ENCODE data around the gene REEP6.
"Not testable (repeated sequence)": the region's sequence is repeated elsewhere in the genome, so short reads cannot be mapped to it uniquely, and the experiment has no call there.

REEP6 gene

DNA sequence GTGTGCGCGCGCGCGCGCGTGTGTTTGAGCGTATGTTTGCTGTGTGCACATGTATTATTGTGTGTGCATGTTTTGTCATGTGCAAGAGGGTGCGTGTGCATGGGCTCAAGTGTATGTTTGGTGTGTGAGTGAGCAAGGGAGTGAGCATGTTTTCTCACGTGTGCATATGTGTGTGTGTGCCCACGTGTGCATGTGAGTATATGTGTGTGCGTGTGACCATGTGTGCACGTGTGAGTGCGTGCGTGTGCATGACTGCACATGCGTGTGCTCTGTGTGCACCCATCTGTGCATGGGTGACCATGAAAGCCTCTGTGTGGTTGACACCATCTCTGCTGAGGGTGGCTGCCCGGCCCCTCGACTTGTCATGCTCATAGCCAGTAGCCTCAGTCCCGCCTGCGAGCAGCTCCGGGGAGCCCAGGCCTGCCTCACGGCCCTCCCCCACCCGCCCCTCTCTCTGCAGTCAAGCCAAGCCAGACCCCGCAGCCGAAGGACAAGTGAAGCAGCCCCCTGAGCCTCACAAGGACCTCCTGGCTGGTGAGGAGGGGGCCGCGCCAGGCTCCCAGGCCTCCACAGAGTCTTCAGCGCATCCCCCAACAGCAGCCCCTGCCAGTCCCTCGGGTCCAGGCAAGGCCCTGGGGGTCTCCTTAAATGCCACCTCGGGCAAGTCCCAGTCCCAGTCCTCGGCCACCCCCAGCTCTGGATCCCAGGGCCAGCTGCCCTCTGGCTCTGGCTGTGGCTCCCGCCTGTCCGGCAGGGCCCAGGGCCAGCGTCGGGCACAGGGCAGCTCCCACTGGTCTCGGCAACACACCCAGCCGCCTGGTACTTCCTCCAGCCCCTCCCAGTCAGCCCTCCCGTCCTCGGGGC, 6.0 kb downstream of the REEP6 start:
- Histone ChIP-seq H3K27ac (ENCODE audit: low read depth, low read length) (no peak overlapping the region), H3K36me3 (ENCODE audit: control insufficient read depth, insufficient read depth, low read length) (no peaks in the 10 kb centered on the region), H3K27me3 (ENCODE audit: control insufficient read depth, insufficient read depth, low read length) (peaks cover 33% of the 10 kb centered on the region), H3K4me3 (ENCODE audit: low read depth, low read length) (no peak overlapping the region), H3K9ac (ENCODE audit: low read length) (no peak overlapping the region), H3K9me3 (ENCODE audit: control insufficient read depth, insufficient read depth, low read depth, low read length) (peaks cover 4% of the 10 kb centered on the region), H3K4me1 (ENCODE audit: control insufficient read depth, insufficient read depth, low read length) (no peaks in the 10 kb centered on the region)

DNA sequence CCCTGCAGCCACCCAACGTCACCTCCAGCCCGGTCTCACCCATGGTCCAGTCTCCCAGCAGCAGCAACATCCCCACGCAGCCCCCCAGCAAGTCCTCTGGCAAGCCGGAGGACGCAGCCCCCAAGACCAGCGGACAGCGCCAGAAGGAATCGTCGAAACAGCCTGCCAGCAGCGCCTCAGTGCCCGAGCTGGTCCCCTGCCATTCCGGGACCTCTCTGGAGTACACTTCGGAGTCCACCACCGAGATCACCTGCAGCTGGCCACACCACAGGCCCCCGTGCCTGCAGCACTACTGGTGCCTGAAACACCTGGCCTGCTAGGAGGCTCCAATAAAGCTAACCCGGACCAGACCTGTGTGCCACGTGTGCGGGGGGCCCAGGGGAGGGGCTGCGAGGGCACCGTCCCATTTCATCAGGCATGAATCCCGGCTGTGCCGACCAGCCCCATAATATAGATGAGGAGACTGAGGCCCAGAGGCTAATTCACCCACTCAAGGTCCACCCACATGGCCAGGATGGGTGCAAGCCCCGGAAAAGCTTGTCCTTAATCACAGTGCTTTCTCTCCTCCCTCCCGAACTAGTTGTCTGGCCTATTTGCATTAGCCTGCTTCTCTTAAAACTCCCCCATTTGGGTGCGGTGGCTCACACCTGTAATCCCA, 6.7 kb downstream of the REEP6 start:
- Histone ChIP-seq H3K9ac (ENCODE audit: low read length) (no peak overlapping the region), H3K9me3 (ENCODE audit: control insufficient read depth, insufficient read depth, low read depth, low read length) (peaks cover 4% of the 10 kb centered on the region), H3K4me3 (ENCODE audit: low read depth, low read length) (no peak overlapping the region), H3K36me3 (ENCODE audit: control insufficient read depth, insufficient read depth, low read length) (no peaks in the 10 kb centered on the region), H3K27ac (ENCODE audit: low read depth, low read length) (no peak overlapping the region), H3K4me1 (ENCODE audit: control insufficient read depth, insufficient read depth, low read length) (no peaks in the 10 kb centered on the region), H3K27me3 (ENCODE audit: control insufficient read depth, insufficient read depth, low read length) (peaks cover 32% of the 10 kb centered on the region)

DNA sequence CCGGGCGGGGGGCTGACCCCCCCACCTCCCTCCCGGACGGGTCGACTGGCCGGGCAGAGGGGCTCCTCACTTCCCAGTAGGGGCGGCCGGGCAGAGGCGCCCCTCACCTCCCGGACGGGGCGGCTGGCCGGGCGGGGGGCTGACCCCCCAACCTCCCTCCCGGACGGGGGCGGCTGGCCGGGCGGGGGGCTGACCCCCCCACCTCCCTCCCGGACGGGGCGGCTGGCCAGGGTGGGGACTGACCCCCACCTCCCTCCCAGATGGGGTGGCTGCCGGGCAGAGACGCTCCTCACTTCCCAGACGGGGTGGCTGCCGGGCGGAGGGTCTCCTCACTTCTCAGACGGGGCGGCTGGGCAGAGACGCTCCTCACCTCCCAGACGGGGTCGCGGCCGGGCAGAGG, 8.2 kb downstream of the REEP6 start:
- not testable (repeated sequence) for H3K9me3 ChIP-seq (ENCODE audit: control insufficient read depth, insufficient read depth, low read depth, low read length); H3K9ac ChIP-seq (ENCODE audit: low read length); H3K4me1 ChIP-seq (ENCODE audit: control insufficient read depth, insufficient read depth, low read length); H3K36me3 ChIP-seq (ENCODE audit: control insufficient read depth, insufficient read depth, low read length); H3K4me3 ChIP-seq (ENCODE audit: low read depth, low read length); H3K27ac ChIP-seq (ENCODE audit: low read depth, low read length)
- H3K27me3 ChIP-seq (ENCODE audit: control insufficient read depth, insufficient read depth, low read length), result peaks cover 32% of the 10 kb centered on the region

DNA sequence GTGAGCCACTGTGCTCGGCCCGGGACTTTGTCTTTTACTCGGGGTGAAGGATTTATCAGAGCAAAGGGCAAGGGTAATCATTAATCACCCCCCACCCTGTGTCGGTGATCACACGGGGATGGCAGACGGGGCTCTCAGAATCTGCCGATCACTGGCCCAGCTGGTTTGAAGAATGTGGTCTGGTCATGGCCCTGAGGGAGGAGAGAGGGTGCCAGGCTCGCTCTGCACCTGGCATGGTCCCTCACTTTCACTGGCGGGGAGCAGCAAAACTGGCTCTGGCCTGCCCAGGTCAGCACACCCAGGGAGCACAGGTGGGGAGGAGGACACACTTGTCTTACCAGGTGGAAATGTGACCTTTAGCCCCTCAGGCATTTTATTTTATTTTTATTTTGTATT, 10.2 kb downstream of the REEP6 start:
- Histone ChIP-seq H3K4me1 (ENCODE audit: control insufficient read depth, insufficient read depth, low read length) (peaks cover 4% of the 10 kb centered on the region; the same call in 1 of the 2 replicates), H3K4me3 (ENCODE audit: low read depth, low read length) (no peak overlapping the region), H3K27ac (ENCODE audit: low read depth, low read length) (no peak overlapping the region), H3K27me3 (ENCODE audit: control insufficient read depth, insufficient read depth, low read length) (peaks cover 40% of the 10 kb centered on the region), H3K9ac (ENCODE audit: low read length) (no peak overlapping the region), H3K36me3 (ENCODE audit: control insufficient read depth, insufficient read depth, low read length) (no peaks in the 10 kb centered on the region), H3K9me3 (ENCODE audit: control insufficient read depth, insufficient read depth, low read depth, low read length) (peaks cover 4% of the 10 kb centered on the region)

DNA sequence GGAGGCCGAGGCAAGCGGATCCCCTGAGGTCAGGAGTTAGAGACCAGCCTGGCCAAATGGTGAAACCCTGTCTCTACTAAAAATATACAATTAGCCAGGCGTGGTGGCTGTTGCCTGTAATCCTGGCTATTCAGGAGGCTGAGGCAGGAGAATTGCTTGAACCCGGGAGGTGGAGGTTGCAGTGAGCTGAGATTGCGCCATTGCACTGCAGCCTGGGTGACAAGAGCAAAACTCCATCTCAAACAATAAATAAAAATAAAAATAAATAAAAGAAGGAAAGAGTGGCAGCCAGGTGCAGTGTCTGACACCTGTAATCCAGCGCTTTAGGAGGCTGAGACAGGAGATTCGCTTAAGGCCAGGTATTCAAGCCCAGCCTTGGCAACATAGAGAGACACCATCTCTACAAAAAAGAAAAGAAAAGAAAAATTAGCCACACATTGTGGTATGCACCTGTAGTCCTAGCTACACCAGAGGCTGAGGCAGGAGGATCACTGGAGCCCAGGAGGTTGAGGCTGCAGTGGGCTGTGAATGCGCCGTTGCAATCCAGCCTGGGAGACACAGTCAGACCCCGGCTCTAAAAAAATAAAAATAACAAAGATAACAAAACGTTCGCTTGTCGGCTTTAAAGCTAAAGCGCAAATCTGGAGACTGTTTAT, 11.6 kb downstream of the REEP6 start:
- peak overlapping the region; percentile 49; the same call in 1 of the 2 replicates for H3K4me3 ChIP-seq (ENCODE audit: low read depth, low read length)

DNA sequence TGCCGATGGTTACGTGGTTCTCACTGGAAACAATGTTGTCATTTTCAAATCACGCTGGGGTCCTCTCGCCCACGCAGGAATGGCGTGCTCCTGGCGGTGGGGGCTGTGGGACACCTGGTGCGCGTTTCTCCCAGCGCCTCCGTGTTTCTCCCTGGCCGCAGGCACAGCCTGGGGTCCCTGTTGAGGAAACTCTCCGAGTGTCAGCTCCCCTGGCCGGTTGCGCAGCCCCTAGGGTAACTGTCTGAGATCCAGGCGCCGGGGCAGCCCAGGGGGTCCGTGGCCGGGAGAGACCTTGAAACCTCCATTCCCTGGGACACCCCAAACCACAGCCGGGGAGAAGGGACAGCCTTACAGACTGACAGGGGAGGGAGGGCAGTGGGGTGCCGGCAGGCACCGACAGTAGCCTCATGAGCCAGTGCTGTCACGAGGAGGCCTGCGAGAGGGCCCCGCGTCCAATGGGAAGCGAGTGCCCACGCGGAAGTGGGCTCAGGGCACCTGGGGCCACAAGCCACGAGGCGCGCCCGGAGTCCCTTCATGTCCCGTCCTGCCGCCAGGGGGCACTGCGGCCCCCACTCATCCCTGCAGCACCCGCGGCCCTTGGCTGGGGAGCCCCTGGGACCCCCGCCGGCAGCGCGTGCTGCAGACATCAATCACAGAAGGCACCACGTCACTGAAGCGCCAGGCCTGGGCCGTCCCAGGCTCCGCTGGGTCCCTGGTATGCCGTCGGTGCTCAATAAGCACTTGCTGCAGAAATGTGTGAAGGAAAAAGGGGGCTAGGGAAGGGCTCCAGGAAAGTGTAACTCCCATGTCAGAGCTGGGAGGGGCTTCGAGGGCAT, 12.3 kb downstream of the REEP6 start:
- Histone ChIP-seq H3K9me3 (ENCODE audit: control insufficient read depth, insufficient read depth, low read depth, low read length) (peaks cover 4% of the 10 kb centered on the region), H3K4me3 (ENCODE audit: low read depth, low read length) (peak overlapping the region; percentile 49), H3K36me3 (ENCODE audit: control insufficient read depth, insufficient read depth, low read length) (no peaks in the 10 kb centered on the region), H3K27ac (ENCODE audit: low read depth, low read length) (no peak overlapping the region), H3K9ac (ENCODE audit: low read length) (no peak overlapping the region), H3K4me1 (ENCODE audit: control insufficient read depth, insufficient read depth, low read length) (peaks cover 7% of the 10 kb centered on the region; the same call in 1 of the 2 replicates), H3K27me3 (ENCODE audit: control insufficient read depth, insufficient read depth, low read length) (peaks cover 41% of the 10 kb centered on the region)

More for the DNA sequence above, 11.6 kb downstream of the REEP6 start:
- H3K27me3 ChIP-seq (ENCODE audit: control insufficient read depth, insufficient read depth, low read length), result peaks cover 41% of the 10 kb centered on the region
- H3K9me3 ChIP-seq (ENCODE audit: control insufficient read depth, insufficient read depth, low read depth, low read length), result peaks cover 4% of the 10 kb centered on the region
- H3K4me1 ChIP-seq (ENCODE audit: control insufficient read depth, insufficient read depth, low read length), result peaks cover 7% of the 10 kb centered on the region; the same call in 1 of the 2 replicates
- no peak overlapping the region for H3K27ac ChIP-seq (ENCODE audit: low read depth, low read length)
- no peaks in the 10 kb centered on the region for H3K36me3 ChIP-seq (ENCODE audit: control insufficient read depth, insufficient read depth, low read length)
- H3K9ac ChIP-seq (ENCODE audit: low read length), result no peak overlapping the region

DNA sequence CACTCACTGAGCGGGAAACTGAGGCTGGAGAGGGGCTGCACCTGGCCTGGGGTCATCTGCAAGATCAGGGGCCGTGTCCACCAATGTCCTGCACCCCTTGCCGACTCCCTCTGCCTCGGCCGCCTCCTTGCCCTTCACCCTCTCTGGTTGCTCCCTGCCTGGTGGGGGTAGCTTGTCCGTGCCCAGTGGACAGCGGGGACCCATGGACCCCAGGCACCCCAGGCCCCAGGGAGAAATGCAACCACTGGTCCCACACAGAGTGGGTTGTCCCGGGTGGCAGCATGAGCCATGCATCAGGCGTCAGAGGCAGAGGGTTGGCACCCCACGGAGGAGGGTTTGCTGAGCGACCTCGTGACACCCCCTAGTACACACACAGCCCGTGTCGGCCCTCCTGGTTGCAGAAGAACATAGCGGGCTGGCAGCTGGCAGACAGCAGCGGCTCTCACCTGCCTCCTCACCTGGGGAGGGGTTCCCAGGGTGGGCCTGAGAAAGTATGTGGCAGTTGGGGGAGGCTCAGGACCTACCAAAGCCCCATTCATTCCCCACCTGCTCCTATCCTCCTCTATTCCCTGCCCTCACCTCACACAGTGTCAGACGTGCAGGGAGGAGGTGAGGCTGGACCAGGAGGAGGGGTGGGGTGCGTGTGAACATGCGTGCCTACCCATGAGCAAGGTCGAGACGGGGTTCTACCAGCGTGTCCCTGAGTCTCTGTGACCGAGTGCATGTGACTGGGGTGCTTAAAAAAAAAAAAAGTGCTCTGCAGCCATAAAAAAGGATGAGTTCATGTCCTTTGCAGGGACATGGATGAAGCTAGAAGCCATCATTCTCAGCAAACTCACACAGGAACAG, 13.2 kb downstream of the REEP6 start:
- H3K4me3 ChIP-seq (ENCODE audit: low read depth, low read length), result peak overlapping the region; percentile 49
- H3K9me3 ChIP-seq (ENCODE audit: control insufficient read depth, insufficient read depth, low read depth, low read length), result peaks cover 4% of the 10 kb centered on the region
- peaks cover 7% of the 10 kb centered on the region; the same call in 1 of the 2 replicates for H3K4me1 ChIP-seq (ENCODE audit: control insufficient read depth, insufficient read depth, low read length)
- H3K36me3 ChIP-seq (ENCODE audit: control insufficient read depth, insufficient read depth, low read length), result no peaks in the 10 kb centered on the region
- H3K9ac ChIP-seq (ENCODE audit: low read length), result no peak overlapping the region
- peaks cover 42% of the 10 kb centered on the region for H3K27me3 ChIP-seq (ENCODE audit: control insufficient read depth, insufficient read depth, low read length)
- no peak overlapping the region for H3K27ac ChIP-seq (ENCODE audit: low read depth, low read length)

DNA sequence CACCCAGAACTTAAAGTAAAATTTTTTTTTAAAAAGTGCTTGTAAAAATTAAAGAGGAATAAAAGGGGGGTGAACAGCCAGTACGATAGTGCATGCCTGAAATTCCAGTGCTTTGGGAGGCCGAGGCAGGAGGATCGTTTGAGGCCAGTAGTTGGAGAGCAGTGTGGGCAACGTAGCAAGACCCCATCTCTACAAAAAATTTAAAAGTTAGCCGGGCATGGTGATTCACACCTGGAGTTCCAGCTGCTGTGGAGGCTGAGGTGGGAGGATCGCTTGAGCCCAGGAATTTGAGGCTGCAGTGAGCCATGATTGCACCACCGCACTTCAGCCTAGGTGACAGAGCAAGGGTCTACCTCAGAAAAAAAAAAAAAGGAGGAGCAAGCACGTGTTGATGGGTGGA, 14.0 kb downstream of the REEP6 start:
- Histone ChIP-seq H3K4me3 (ENCODE audit: low read depth, low read length) (no peak overlapping the region), H3K27ac (ENCODE audit: low read depth, low read length) (no peak overlapping the region), H3K36me3 (ENCODE audit: control insufficient read depth, insufficient read depth, low read length) (no peaks in the 10 kb centered on the region), H3K27me3 (ENCODE audit: control insufficient read depth, insufficient read depth, low read length) (peaks cover 49% of the 10 kb centered on the region), H3K4me1 (ENCODE audit: control insufficient read depth, insufficient read depth, low read length) (peaks cover 7% of the 10 kb centered on the region; the same call in 1 of the 2 replicates), H3K9me3 (ENCODE audit: control insufficient read depth, insufficient read depth, low read depth, low read length) (peaks cover 2% of the 10 kb centered on the region), H3K9ac (ENCODE audit: low read length) (no peak overlapping the region)

DNA sequence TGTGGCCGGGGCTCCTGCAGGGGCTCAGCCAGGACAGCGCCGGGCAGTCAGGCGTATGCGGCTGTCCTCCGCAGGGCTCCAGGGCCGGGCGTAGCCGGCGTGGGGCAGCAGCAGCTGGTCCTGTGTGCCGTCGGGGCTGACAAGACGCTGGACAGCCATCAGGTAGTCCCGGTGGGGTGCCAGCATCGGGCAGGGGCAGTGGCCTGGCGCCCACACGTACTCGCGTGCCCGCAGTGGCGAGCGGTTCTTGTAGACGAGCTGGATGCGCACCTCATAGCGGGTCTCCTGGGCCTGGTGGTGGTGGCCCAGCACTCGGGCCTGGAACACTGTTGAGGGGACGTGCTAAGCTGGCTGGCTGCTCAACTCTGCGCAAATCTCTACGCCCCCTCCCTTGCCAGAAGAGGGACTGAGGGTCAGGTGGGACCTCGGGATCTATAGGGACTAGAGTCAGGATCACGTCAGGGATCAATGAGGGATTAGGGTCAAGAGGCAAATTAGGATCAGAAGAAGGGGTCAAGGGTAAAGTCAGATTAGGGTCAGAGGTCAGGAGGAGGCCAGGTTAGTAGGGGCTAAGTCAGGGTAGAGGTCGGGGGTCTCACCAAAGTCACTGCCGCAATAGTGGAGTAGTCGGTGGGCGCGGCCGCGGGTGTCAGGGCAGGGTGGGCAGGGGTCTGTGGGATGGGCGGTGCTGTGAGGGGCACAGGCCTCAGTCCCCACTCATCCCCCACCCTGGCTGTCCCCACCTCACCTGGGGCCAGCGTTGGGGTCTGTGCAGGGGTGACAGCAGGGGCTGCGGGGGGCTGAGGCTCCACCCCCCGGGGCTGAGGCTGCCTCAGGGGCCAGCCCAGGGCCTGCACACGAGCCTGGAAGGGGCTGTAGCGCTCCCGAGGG, 15.3 kb downstream of the REEP6 start:
- H3K4me1 ChIP-seq (ENCODE audit: control insufficient read depth, insufficient read depth, low read length), result peaks cover 9% of the 10 kb centered on the region; the same call in 1 of the 2 replicates
- H3K27me3 ChIP-seq (ENCODE audit: control insufficient read depth, insufficient read depth, low read length), result peaks cover 59% of the 10 kb centered on the region
- no peak overlapping the region for H3K4me3 ChIP-seq (ENCODE audit: low read depth, low read length)
- no peak overlapping the region for H3K9ac ChIP-seq (ENCODE audit: low read length)
- H3K9me3 ChIP-seq (ENCODE audit: control insufficient read depth, insufficient read depth, low read depth, low read length), result no peaks in the 10 kb centered on the region
- no peak overlapping the region for H3K27ac ChIP-seq (ENCODE audit: low read depth, low read length)
- H3K36me3 ChIP-seq (ENCODE audit: control insufficient read depth, insufficient read depth, low read length), result no peaks in the 10 kb centered on the region

All from HUES6 (cell line).